HG03558 (cell line): ENCODE data around the gene PARVB.

Experiments
- ATAC-seq: cut with Tn5 transposase; IDR thresholded peaks from one replicate; pipeline ENCODE4 v1.9.1; 2021; ENCODE audit warnings: moderate number of reproducible peaks; ENCODE audit not compliant: unreplicated experiment; ENCODE audit errors: extremely low read depth

Gene PARVB

DNA sequence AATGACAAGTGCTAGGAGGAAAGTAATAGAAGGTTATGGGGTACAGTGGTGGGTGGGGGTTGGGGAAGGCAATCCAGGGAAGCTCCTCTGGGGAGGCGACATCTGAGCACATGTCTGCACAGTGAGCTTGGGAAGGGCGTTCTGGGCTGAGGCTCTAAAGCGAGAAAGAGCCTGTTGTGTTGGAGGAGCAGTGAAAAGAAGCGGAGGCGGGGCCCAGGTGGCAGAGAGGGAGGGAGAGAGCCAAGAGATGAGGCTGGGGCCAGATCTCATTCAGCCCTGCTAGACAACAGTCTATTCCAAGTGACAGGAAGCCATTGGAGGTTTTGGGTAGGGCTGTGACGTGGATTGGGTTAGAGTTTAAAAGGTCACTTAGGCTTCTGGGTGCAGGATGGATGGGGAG is 101.3 kb downstream of the PARVB start:
- no peak for ATAC-seq

DNA sequence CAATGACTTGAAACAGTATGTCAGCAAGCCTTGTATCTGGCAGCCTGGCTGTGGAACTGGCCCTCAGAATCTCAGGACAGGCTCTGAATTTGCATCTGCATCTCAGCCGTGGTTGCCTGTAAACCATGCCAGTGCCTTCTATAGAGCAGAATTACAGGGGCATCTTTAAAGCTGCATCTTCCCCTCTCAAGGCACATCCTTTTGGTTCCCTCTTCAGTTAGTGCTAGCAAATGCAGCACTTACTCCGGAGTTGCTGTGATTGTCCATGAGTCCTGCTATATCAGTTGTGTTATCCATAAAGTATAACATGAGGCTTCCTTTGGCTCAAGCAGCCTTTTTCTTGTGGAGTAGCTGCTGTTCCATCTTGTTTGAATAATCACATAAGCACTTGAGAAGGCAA is 102.7 kb downstream of the PARVB start:
- ATAC-seq: no peak

DNA sequence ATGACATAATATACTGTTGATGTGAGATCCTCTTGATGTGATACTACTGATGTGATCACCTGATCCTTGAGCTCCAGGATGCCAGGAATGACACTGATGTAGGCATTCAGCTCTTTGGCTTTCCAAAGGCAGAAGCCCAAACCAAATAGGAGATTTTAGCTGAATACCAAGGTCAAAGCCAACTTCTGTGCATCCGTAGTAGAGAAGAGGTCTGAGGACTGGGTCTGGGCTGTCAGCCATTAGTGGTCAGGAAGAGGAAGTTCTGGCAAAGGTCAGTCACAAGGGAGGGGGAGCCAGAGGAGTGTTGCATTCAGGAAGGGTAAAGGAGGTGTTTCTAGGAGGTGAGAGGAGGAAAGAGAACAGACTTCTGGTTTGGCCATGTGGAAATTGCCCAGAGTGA is 103.3 kb downstream of the PARVB start:
- ATAC-seq: no peak

DNA sequence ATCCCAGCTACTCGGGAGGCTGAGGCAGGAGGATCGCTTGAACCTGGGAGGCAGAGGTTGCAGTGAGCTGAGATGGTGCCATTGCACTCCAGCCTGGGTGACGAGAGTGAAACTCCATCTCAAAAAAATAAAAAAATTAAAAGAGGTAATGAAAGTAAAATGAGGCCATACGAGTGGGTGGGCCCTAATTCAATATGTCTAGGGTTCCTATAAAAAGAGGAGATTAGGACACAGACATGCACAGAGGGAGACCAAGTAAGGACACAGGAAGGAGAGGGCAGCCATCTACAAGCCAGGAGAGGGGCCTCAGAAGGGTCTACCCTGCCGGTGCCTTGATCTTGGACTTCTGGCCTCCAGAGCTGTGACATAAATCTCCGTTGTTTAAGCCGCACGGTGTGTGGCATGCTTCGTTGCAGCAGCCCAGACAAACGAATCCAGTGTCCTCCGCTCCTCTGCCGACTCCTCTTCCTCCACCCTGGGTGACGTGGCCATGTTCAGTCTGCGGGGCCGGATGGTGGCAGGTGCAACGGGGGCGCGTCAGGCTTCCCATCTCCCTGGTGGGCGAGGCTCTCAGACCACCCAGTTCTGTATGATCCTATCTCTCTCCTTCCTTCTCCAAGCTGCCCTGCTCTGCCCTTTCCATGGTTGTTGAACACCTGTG is 105.0 kb downstream of the PARVB start:
- ATAC-seq: no peak

DNA sequence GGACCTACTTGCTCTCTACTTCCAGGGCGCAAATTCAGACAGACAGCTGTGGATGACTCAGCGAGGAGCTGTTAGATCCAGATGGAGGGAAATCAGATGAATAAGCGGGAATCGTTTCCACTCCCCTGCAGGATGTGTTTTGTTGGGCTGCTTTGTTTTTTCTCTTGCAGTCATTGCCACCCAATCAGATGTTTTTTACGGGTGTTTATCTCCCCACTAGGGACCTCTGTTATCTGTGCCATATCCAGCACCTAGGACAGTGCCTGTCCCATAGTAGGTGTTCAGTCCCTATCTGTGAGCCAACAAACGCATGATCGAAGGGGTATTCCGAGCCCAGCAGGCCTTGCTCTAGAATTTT is 105.5 kb downstream of the PARVB start:
- ATAC-seq: no peak

DNA sequence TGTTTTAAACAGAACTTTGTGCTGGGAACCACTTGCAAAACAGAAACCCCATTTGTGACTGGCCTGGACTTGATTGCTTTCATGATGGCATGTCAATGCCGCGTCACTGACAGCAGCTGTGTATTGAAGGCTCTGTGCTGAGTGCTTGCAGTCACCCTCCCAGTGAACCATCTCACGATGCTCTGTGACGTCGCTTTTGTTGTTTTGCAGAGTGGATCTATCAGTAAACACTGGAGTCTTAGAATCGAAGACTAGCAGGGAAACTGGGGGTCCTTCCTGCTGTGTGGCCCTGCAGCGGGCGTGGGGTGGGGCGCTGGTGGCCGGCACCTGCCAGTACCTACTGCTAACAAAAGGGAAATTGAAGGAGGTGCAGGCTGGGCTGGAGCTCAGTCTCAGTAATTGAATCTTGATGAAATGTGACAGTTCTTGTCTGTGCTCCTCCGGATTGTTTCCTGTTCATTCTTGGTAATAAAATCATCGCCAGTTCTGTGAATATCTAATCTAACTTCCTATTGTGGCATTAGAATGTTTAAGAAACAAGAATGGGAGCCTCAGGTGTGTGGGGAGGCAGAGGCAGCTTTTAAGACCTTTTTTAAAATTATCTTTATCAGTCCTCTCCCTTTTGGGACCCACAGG is 106.1 kb downstream of the PARVB start:
- no peak for ATAC-seq

DNA sequence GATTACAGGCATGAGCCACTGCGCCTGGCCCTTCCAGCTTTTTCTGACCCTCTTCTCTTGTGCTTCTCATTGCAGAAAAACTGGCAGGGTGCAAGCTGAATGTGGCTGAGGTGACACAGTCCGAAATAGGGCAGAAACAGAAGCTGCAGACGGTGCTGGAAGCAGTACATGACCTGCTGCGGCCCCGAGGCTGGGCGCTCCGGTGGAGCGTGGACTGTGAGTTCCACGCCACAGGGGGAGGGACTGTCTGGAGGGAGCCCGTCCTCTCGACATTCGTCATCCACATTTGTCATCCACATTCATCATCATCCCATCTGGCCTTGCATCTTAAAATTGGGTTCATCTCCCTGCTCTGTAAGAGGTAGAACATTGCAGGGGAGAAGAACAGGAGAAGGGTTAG is 107.3 kb downstream of the PARVB start:
- no peak for ATAC-seq

DNA sequence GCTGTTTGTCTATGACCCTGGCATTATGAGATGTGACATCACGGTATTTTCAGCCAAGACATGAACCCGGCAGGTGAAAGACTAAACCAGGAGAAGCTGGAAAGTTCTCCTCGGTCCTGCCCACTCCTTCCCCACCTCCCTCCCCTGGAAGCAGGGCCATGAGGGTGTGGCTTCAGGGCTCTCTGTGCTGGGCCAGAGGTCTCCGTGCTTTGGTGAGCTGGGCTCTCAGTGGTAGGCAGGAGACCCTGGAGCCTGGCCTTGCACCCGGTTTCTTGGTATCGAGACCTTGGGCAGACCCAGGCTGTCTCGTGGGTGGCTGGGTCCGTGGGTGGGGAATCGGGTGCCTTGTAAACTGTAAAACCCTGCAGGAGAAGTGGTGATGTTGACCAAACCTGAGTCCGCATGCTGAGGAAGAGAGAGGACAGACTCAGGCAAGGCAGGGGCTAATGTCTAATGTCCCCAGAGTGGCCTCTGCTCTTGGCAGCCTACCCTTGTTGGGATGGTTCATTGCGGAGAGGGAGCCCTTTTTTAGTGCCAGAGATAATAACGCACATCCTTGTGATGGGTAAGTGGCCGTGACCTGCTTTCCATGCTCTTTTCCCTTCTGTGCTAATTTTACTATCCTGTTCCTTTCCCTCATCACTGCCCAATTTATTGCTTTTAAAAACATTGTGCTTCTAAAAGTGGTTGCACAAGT is 108.0 kb downstream of the PARVB start:
- ATAC-seq: no peak

DNA sequence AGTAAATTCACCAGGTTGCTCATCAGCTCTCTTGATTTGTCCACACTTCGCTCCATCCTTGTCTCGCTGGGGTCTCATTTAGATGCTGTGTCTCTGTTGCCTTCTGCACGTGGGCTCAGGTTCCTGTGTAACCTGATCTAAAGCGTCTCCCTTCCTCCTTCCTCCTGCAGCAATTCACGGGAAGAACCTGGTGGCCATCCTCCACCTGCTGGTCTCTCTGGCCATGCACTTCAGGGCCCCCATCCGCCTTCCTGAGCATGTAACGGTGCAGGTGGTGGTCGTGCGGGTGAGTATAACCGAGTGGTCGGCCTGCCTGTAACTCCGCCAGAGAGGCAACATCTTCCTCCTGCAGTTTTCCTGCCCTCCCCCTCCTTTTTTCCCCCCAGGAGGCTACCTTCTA is 108.6 kb downstream of the PARVB start:
- ATAC-seq: no peak

DNA sequence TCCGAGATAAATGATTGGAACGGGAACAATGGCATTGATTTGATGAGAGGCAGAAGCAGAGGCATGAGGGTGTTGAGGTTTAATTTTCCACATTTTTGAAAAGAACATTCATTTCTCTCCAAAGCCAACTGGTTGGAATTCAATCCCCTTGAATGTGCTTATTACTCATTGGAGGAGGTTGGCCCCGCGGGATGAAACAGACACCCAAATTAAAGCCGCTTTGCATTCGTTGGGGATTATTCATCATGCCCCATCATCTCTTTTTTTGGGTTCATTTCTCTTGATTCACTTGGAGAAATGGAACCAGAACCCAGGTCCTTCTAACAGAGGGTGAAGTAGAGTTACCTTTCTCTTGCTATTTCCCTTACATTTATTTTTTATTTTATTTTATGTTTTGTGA is 109.1 kb downstream of the PARVB start:
- no peak for ATAC-seq

DNA sequence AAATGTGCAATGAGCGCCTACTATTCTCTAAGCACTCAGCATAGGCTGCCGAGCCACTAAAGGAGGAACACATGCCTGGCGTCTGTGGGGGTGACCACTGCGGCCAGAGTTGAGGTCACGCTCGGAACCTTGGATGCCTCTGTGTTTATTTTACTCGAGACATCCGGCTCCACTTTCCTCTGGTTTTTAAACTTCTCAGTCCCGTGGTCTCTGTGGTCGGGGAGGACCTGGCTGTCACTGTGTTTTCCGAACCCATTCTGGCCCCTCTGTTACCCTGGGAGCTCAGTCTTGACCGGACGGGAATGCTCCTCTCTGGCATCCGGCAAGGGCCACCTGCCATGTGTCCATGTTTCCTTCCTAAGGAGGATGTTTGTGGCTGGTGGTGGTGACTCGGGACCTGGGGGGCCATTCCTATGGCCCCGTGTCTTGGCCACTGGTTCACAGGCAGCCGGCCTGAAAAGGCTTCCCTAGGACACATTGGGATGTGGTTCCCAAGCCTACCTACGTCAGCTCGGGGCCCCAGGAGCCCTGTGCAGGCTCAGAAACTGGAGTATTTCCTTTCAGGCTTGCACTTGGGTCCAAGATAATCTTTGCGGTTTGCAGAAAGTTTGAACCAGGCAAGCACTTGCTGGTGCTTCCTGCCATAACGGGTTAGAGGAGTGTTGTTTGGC is 109.9 kb downstream of the PARVB start:
- no peak for ATAC-seq

DNA sequence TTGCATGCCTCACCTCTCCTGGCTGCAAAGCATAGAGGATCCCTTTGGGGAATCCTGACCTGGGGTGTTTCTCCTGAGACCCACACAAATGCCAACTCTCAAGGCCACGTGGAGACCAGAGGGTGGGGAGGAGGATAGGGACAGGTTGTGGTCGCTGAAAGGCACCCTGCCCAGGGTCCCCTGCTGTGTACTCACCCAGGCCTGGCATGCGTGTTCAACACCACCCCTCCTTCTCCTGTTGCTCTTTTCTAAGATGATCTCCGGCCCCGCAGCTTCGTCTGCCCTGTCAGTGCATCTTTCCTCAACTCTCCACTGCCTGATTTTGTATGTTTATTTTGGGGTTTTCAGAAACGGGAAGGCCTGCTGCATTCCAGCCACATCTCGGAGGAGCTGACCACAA is 112.0 kb downstream of the PARVB start:
- ATAC-seq: no peak

DNA sequence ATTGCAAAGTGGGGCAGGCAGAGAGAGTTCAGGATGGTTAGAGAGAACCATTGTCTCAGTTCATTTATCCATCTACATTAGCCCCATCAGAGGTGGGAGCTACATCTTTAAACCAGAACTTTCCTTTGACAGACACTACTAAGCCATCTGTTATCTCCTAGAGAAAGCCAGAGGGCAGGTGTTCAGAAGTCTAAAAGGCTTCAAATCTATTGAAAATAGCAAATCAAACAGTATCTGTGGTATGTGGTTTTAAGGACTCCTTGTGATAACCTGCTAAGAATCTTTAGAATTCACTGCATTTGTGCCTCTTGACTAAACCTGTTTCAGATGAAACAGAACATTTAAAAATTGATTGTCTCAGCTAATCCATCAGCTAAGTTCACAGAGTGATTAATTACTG is 112.7 kb downstream of the PARVB start:
- ATAC-seq: no peak

DNA sequence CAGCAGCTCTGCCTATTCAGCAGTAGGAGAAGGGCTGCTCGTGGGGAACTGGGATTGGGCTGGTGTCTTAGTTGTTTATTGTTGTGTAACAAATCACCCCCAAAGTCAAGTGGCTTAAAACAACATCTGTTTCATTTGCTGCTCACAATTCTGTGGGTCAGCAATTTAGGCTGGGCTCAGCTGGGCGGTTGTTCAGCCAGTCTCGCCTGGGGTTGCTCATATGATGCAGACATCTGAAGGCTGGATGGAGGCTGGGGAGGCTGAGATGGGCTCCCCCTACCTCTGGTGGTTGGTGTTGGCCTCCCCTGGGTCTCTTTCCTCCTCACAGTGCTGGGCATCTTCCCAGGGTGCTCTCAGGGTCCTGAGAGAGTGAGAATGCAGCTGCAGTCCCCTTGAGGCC is 113.3 kb downstream of the PARVB start:
- ATAC-seq: no peak

DNA sequence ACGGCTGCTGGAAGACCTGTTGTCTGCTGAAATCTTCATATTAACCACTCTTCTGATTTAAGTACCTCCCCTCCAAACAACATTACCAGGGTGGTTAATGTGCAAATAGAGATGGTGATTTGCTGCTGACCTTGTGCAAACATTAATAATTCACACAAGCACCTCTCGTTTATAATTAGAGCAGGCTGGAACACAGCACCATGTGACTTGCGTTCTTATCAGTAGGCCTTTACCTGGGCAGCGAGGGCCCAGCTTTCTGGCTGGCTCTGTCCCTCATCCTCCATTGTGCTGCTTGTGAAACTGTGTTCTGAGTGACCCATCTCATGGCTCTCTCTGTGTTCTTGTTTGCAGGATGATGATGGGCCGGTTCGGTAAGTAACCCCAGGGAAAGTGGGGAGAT is 115.7 kb downstream of the PARVB start:
- ATAC-seq: no peak

DNA sequence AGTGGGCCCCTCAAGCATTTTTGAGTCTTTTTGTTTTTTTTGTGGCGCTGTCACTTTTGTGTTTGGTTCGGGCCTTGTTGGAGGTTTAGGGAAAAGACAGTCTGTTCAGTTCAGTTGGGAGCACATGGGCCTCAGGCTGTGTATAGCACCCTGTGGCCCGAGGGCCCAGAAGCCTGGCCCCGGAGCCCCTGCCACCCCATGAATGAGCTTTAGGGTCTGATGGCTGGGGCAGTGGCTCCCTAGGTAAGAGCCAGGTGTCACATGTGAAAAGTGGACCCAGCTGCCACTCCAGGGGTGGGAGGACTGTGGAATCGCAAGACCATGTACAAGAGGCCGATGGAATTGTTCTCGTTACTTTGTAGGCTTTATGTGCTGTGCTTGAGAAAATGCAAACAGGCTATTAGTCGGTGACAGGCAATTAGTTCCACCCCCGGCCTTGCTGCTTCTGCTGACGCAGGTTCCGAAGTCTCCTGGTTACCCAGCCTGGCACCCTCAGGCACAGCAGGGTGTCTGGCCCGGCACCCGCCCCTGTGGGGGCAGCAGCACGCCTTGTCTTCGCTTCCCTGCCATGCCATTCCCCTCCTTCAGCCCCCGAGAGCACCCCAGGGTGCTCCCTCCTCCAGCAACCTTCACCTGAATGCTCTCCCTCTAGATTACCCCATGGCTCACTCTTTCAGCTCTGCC is 118.5 kb downstream of the PARVB start:
- no peak for ATAC-seq

DNA sequence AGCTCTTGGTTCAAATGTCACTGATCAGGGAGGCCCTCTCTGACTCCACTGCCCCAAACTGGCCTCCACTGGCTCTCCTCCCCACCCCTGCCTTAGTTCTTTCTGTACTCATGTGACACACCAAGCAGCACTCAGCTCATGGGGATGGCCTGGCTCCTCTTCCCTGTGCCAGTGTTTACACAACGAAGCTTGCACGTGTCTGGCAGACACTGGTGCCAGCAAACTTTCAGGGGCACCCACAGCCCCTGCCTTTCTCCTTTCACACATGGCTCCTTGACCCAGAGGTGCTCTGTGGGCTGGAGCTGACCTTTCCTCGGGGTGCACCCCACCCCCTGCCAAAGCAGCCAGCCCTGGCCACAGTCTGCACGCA is 119.0 kb downstream of the PARVB start:
- ATAC-seq: no peak

DNA sequence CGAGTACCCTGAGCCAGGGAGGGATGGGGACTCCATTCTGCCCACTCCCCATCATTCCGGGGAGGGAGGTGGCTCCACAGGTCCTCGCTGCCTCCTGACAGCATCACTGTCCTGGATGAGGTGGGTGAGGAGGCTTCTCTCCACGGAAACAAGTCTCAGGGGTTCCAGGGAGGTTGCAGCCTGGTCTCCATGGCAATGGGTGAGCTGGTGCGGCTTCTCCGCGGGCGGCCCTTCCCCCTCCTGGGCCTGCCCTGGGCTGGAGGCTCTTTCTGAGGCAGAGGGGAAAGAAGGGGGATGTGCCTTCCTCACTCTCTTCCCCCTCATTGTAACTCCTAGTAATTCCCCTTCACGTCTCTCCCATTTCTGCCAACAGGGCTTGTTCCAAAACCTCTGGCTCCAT is 119.5 kb downstream of the PARVB start:
- ATAC-seq: no peak

DNA sequence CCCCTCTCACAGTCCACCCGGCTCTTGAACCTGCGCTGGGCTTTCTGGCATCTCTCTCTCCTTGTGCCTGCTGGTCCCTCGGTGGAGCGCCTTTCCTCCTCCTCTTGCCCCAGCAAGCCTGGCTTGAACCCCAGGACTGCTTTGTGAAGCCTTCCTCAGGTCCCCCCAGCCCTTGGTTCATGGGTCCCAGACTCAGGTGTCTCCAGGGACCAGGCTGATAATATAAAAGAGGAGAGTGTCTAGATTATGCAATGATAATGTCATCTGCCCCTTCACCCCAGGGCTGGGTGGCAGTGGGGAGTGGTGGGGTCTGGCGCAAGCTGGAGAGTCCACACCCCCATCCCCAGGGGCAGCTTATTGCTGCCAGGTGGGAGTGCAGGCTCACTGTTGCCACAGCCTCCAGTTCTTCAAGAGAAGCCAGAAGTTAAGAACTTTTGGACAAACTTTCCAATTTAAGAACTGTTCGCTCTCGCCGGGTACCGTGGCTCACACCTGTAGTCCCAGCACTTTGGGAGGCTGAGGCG is 120.0 kb downstream of the PARVB start:
- ATAC-seq: no peak

DNA sequence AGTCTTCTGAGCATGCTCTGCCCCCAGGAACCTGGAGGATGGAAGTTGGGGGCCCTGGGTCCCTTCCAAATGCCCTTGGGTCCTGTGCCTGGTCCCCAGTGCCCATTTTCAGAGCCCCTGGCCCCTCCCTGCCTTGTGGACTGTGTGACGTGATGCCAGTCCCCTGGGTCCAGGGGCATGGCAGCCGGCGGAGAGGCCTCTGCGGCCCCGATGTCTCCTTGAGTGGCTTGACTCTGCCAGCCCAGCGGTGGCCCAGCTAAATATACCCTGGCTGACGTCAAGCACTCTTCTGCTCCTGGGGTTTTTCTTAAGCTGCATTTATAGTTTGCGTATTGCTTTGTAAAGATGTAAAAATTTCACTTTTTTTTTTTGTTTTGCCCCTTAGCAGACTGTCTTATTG is 121.4 kb downstream of the PARVB start:
- ATAC-seq: no peak
